ENCODE measurements around the gene RMND5B. TPM values are rescaled to one million over a fixed set of nuclear protein-coding genes. Genes with fewer than 3 reads are reported as not detected.
"Not testable (repeated sequence)": the region's sequence is repeated elsewhere in the genome, so short reads cannot be mapped to it uniquely, and the experiment has no call there.

Gene RMND5B, protein sequence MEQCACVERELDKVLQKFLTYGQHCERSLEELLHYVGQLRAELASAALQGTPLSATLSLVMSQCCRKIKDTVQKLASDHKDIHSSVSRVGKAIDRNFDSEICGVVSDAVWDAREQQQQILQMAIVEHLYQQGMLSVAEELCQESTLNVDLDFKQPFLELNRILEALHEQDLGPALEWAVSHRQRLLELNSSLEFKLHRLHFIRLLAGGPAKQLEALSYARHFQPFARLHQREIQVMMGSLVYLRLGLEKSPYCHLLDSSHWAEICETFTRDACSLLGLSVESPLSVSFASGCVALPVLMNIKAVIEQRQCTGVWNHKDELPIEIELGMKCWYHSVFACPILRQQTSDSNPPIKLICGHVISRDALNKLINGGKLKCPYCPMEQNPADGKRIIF
- total RNA-seq, result 1 to 10 TPM; 3.8 to 6.0 TPM

DNA sequence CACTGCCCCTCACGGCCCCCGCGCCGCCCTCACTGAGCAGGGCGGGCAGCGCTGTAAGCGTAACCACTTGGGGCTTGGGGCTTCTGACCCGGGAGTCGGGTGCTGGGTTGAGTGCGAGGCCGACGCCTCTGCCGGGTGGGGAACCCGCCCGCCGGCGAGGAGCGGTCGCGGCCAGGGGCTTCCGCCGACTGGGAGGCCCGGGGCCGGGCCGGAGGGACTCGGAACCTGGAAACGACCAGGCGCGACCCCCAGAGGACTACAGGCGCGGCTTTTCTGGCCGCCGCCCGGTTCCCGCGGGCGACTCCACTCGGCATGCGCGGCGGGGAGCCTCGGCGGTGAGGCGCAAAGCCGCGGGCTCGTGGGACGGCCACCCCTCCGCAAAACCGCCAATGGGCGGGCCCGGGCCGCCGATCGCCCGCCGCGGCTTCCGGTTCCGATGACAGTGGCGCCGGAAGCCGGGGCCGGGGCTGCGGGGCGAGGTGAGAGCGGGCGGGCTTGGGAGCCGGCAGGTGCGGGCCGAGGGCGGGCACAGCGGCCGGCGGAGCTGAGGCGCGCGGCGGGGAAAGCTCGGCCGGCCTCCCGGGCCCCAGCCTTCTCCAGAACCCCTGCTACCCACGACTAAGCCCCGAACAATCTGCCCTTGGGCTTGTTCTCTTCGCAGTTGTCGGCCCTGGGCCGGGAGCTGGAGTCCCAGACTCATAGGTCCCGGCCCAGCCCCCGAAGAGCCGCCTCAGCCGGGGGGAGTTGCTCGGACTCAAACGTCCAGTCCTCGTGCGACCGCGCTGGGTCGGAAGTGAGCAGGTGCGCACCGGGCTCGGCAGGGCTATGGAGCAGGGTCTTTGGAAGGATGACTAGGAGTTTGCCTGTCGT, at the start of gene RMND5B:
TSS of gene RMND5B (plus strand) at position 439 of the 870 bp plus-strand sequence. CDS start 7,106 bp downstream, outside the sequence.
- Mint-ChIP-seq H3K4me1 (ENCODE audit: low read depth) (peaks cover 18% of the 10 kb centered on the region), H3K27me3 (ENCODE audit: low read depth) (peaks cover 6% of the 10 kb centered on the region), H3K27ac (peak within 1 kb of the TSS; percentile 69), H3K36me3 (ENCODE audit: low read depth) (peaks cover 4% of the 10 kb centered on the region), H3K9me3 (ENCODE audit: insufficient read depth) (no peaks in the 10 kb centered on the region), H3K4me3 (peak within 1 kb of the TSS; percentile 68)
- POLR2A ChIA-PET, result interaction anchor here (0.7 to 2.5 kb wide), 3 partner anchors 10 to 74 kb away, joined by 3 to 12 read pairs (median 4); partner anchors contain the start of gene HNRNPAB
- CTCF ChIA-PET, result interaction anchor here (1.4 to 2.3 kb wide), 2 partner anchors 9 to 56 kb away, joined by 4 to 14 read pairs; no protein-coding TSS in a partner anchor
- DNase-seq (peak; percentile 77), ATAC-seq (peak; percentile 86)

DNA sequence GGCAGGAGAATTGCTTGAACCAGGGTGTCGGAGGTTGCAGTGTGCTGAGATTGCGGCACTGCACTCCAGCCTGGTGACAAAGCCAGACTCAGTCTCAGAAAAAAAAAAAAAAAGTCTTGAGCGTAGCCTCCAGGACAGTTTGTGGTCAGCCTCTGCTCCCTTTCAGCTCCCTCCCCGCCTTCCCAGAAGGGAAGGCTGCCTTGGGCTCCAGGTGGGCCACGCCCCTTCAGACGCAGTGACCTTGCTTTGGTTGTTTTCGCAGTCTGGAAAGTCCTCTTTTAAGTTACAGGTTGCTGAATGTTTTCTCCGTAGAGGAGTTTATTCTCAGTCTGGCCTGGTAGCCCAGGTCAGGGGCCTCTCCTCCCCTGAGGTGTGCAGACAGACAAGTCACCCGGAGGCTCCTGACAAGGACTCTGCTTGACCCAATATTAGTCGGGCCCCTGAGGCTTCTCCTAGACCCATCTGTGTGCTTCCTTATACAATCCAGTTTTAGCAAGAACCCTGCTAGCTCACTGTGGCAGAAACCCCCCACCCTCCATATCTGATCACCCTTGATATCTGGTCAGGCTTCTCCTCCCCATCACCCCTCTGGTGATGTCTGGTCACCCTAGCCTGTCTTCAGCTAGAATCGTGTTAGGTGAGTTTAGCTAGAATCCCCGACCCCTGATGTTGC, 49.1 kb upstream of the RMND5B start:
- POLR2A ChIA-PET, result no interaction called here
- Mint-ChIP-seq H3K36me3 (ENCODE audit: low read depth) (no peaks in the 10 kb centered on the region), H3K27me3 (ENCODE audit: low read depth) (peaks cover 4% of the 10 kb centered on the region), H3K9me3 (ENCODE audit: insufficient read depth) (no peaks in the 10 kb centered on the region), H3K4me3 (no peak overlapping the region), H3K4me1 (ENCODE audit: low read depth) (no peaks in the 10 kb centered on the region), H3K27ac (no peak overlapping the region)
- CTCF ChIA-PET, result interaction anchor here (1.3 kb wide), 1 partner anchor 64 kb away, joined by 4 read pairs; no protein-coding TSS in a partner anchor
- ATAC-seq, result no peak
- no peak for DNase-seq

DNA sequence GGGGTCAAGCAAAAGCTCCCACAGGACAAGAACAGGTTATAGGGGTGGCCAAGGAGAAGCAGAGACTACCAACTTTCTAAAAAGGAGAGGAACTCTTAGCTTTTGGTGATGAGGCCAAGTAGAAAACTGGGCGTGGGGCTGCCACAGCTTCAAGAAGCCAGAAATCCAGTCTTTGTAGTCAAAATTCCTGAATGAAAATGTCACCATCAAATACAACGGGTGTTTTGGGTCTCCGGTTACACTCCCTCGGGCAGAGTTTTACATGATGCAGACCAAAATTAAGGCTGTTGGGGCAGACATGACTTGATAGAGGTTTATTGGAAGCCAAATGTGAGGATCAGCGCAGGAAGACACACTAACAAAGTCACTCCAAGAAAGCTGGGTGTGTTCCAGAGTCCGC, 46.9 kb upstream of the RMND5B start:
- ATAC-seq (no peak), DNase-seq (no peak)
- ChIA-PET CTCF (interaction anchor here (1.7 kb wide), 1 partner anchor 37 kb away, joined by 6 read pairs; no protein-coding TSS in a partner anchor), POLR2A (no interaction called here)
- Mint-ChIP-seq H3K36me3 (ENCODE audit: low read depth) (no peaks in the 10 kb centered on the region), H3K4me1 (ENCODE audit: low read depth) (no peaks in the 10 kb centered on the region), H3K27me3 (ENCODE audit: low read depth) (peaks cover 4% of the 10 kb centered on the region), H3K27ac (no peak overlapping the region), H3K9me3 (ENCODE audit: insufficient read depth) (no peaks in the 10 kb centered on the region), H3K4me3 (no peak overlapping the region)

DNA sequence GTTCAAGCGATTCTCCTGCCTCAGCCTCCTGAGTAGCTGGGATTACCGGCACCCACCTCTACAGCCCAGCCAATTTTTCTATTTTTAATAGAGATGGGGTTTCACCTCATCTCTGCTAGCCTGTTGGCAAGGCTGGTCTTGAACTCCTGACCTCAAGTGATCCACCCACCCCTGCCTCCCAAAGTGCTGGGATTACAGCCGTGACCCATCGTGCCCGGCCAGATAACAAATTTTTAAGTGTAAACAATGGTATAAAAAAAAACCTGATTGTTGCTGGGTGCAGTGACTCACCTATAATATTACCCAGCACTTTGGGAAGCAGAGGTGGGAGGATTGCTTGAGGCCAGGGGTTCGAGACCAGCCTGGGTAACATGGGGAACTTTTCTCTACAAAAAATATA, 45.5 kb upstream of the RMND5B start:
- ChIA-PET CTCF (interaction anchor here (1.0 to 1.7 kb wide), 2 partner anchors 10 to 36 kb away, joined by 4 to 6 read pairs; no protein-coding TSS in a partner anchor), POLR2A (no interaction called here)
- Mint-ChIP-seq H3K27me3 (ENCODE audit: low read depth) (peaks cover 7% of the 10 kb centered on the region), H3K36me3 (ENCODE audit: low read depth) (no peaks in the 10 kb centered on the region), H3K4me3 (no peak overlapping the region), H3K27ac (no peak overlapping the region), H3K9me3 (ENCODE audit: insufficient read depth) (no peaks in the 10 kb centered on the region), H3K4me1 (ENCODE audit: low read depth) (no peaks in the 10 kb centered on the region)
- DNase-seq (no peak), ATAC-seq (no peak)

DNA sequence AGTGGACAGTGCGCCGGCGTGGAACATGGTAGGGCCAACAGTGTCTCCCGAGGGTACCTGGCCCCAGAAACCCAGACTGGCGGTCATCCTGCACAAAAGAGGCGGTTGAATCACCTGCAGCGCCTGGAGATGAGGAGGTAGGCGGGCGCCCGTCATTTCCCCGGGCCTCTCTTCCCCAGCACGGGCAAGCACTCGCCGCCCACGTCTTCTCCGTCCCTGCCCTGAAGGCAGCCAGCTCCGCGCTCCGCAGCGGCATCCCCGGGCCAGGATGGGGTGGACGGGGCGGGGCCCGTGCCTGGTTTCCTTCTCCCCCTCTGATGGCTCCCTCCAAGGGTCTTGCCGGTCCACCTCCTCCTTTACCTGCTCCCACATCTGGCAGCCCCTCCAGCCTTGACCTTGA, 44.5 kb upstream of the RMND5B start:
- DNase-seq (no peak), ATAC-seq (no peak)
- CTCF ChIA-PET, result no interaction called here
- H3K9me3 Mint-ChIP-seq (ENCODE audit: insufficient read depth), result no peaks in the 10 kb centered on the region
- H3K4me1 Mint-ChIP-seq (ENCODE audit: low read depth), result no peaks in the 10 kb centered on the region
- H3K4me3 Mint-ChIP-seq, result no peak overlapping the region
- POLR2A ChIA-PET, result no interaction called here
- H3K27me3 Mint-ChIP-seq (ENCODE audit: low read depth), result peaks cover 5% of the 10 kb centered on the region
- peaks cover under 1% of the 10 kb centered on the region for H3K36me3 Mint-ChIP-seq (ENCODE audit: low read depth)
- H3K27ac Mint-ChIP-seq, result no peak overlapping the region

DNA sequence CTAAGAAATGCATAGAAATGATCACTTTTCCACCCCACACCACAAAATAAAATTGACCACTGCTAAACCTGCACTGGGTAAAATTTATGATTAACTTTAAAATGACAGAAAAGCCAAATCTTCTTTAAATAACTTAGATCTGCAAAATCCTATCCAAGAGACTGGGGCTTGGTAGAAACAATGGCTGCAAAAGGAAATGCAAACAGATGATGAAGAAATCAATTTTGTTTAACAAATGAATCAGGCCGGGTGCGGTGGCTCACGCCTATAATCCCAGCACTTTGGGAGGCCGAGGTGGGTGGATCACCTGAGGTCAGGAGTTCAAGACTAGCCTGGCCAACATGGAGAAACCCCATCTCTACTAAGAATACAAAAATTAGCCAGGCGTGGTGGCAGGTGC, 43.6 kb upstream of the RMND5B start:
- CTCF ChIA-PET; ATAC-seq; H3K4me3 Mint-ChIP-seq; H3K9me3 Mint-ChIP-seq (ENCODE audit: insufficient read depth); H3K27ac Mint-ChIP-seq; POLR2A ChIA-PET; H3K4me1 Mint-ChIP-seq (ENCODE audit: low read depth); H3K27me3 Mint-ChIP-seq (ENCODE audit: low read depth); DNase-seq; H3K36me3 Mint-ChIP-seq (ENCODE audit: low read depth): not testable (repeated sequence)

DNA sequence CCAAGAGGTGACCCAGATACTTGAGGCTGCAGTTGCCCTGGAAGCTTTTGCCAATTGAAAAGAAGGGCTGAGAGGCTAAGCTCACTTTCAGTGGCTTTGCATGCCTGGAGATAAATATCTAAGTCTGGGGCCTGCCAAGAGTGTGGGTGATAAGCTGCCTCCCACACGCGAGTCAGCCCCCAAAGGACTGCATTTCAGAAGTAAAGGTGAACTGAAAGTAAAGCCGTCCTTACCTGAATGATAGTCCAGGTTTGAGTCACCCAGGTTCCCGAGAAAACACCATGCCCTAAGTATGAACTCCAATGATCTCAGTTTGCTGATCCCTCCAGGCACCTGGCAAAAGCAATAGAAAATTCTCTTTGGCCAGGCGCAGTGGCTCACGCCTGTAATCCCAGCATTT, 40.0 kb upstream of the RMND5B start:
- Mint-ChIP-seq H3K27me3 (ENCODE audit: low read depth) (peaks cover 3% of the 10 kb centered on the region), H3K27ac (no peak overlapping the region), H3K9me3 (ENCODE audit: insufficient read depth) (no peaks in the 10 kb centered on the region), H3K4me1 (ENCODE audit: low read depth) (peaks cover 12% of the 10 kb centered on the region), H3K4me3 (no peak overlapping the region), H3K36me3 (ENCODE audit: low read depth) (peaks cover 5% of the 10 kb centered on the region)
- ChIA-PET POLR2A (interaction anchor here (0.7 kb wide), 1 partner anchor 124 kb away, joined by 3 read pairs; no protein-coding TSS in a partner anchor), CTCF (interaction anchor here (1.1 to 3.6 kb wide), 4 partner anchors 10 to 62 kb away, joined by 3 to 35 read pairs (median 10); partner anchors contain the start of gene NHP2)
- ATAC-seq, result no peak
- no peak for DNase-seq

DNA sequence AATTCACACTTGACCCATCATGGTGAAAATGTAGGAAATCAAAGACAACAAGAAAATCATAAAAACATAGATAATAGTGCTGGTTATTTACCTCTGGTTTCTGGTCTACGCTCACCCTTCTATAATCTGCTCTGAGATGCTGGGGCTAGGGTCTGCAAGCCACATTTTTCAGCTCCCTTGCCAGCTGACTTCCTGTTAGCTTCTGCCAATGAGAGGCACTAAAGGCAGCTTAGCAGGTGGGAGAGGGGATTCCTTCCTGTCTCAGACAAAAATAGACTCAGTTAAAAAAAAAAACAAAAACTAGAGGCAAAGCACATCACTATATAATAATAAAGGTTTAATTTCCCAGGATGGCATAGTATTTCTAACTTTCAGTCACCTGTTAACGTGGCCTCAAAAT, 37.7 kb upstream of the RMND5B start:
- ChIA-PET POLR2A (no interaction called here), CTCF (no interaction called here)
- H3K36me3 Mint-ChIP-seq (ENCODE audit: low read depth), result peaks cover 5% of the 10 kb centered on the region
- peaks cover 12% of the 10 kb centered on the region for H3K4me1 Mint-ChIP-seq (ENCODE audit: low read depth)
- no peak overlapping the region for H3K27ac Mint-ChIP-seq
- H3K27me3 Mint-ChIP-seq (ENCODE audit: low read depth), result peaks cover 3% of the 10 kb centered on the region
- H3K9me3 Mint-ChIP-seq (ENCODE audit: insufficient read depth), result no peaks in the 10 kb centered on the region
- no peak overlapping the region for H3K4me3 Mint-ChIP-seq
- no peak for DNase-seq
- no peak for ATAC-seq

DNA sequence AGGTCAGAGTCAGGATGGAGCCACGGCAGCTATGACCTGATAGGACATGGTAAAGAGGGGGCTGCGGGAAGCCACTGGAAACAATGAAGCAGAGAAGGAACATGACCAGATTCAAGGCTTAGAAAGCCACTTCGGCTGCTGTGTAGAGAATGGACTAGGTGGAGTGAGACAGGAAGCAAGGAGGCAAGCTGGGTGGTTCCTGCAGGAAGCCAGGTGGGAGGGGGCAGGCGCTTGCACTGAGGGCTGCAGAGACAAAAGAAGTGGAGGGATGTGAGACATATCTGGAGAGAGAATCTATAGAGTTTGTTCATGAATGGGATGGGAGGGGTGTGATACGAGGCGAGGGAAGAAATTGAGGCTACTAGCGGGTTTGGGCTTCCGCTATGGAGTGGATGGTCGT, 36.5 kb upstream of the RMND5B start:
- no peak overlapping the region for H3K4me3 Mint-ChIP-seq
- H3K9me3 Mint-ChIP-seq (ENCODE audit: insufficient read depth), result no peaks in the 10 kb centered on the region
- ATAC-seq (peak; percentile 53), DNase-seq (no peak)
- H3K27me3 Mint-ChIP-seq (ENCODE audit: low read depth), result peaks cover under 1% of the 10 kb centered on the region
- POLR2A ChIA-PET, result no interaction called here
- peaks cover 5% of the 10 kb centered on the region for H3K36me3 Mint-ChIP-seq (ENCODE audit: low read depth)
- peak overlapping the region; percentile 45 for H3K27ac Mint-ChIP-seq
- CTCF ChIA-PET, result interaction anchor here (1.1 to 1.2 kb wide), 2 partner anchors 18 to 27 kb away, joined by 4 to 5 read pairs; no protein-coding TSS in a partner anchor
- H3K4me1 Mint-ChIP-seq (ENCODE audit: low read depth), result peaks cover 12% of the 10 kb centered on the region

DNA sequence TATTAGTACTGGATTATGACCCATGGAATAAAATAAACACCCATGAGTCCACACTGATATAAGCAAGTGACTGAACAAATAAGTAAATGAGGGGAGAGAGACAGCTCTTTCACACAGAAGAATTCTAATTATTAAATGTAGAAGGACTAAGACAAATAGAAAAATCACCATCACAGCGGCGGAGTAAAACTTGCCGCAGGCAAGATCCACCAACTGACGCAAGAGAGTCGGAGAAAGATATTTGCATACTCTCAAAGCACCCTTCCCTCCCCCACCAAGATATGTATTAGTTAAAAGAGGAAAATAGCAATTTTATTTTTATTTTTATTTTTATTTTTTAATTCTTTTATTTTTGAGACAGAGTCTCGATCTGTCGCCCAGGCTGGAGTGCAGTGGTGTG, 32.1 kb upstream of the RMND5B start:
- no peak overlapping the region for H3K27ac Mint-ChIP-seq
- DNase-seq (no peak), ATAC-seq (no peak)
- H3K36me3 Mint-ChIP-seq (ENCODE audit: low read depth), result no peaks in the 10 kb centered on the region
- peaks cover 10% of the 10 kb centered on the region for H3K4me1 Mint-ChIP-seq (ENCODE audit: low read depth)
- no peaks in the 10 kb centered on the region for H3K9me3 Mint-ChIP-seq (ENCODE audit: insufficient read depth)
- CTCF ChIA-PET, result no interaction called here
- no peaks in the 10 kb centered on the region for H3K27me3 Mint-ChIP-seq (ENCODE audit: low read depth)
- POLR2A ChIA-PET, result no interaction called here
- no peak overlapping the region for H3K4me3 Mint-ChIP-seq

DNA sequence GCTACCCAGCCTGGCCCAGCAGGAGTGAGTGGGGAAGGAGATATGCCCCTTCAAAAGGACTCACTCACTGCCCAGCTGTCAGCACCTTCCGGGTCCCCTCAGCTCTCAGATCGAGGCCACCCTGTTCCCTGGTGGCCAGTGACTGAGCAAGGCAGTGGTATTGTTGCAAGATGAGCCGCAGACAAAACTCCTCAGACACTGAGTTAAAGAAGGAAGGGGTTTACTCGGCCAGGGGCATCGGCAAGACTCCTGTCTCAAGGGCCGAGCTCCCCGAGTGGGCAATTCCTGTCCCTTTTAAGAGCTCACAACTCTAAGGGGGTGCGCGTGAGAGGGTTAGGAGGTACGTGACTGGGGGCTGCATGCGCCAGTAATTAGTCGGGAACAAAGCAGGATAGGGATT, 27.2 kb upstream of the RMND5B start:
- no peak overlapping the region for H3K27ac Mint-ChIP-seq
- POLR2A ChIA-PET, result no interaction called here
- H3K36me3 Mint-ChIP-seq (ENCODE audit: low read depth), result no peaks in the 10 kb centered on the region
- no peaks in the 10 kb centered on the region for H3K27me3 Mint-ChIP-seq (ENCODE audit: low read depth)
- no peak overlapping the region for H3K4me3 Mint-ChIP-seq
- peaks cover 4% of the 10 kb centered on the region for H3K4me1 Mint-ChIP-seq (ENCODE audit: low read depth)
- ATAC-seq, result no peak
- CTCF ChIA-PET, result no interaction called here
- no peak for DNase-seq
- H3K9me3 Mint-ChIP-seq (ENCODE audit: insufficient read depth), result no peaks in the 10 kb centered on the region

Measured in activated CD8-positive, alpha-beta T cell treated with anti-CD3 and anti-CD28 coated beads, Interleukin-2, amount 10 ng/mL, durations not matched to agents 7 days and 5 days (primary cell).